ENCODE measurements around the gene LIPA. TPM values are rescaled to one million over a fixed set of nuclear protein-coding genes. Genes with fewer than 3 reads are reported as not detected.

LIPA gene
- total and polyA plus RNA-seq, 2 of the 4 experiments (the other 2 are of a cell fraction) = 23.1 to 31.9 TPM

DNA sequence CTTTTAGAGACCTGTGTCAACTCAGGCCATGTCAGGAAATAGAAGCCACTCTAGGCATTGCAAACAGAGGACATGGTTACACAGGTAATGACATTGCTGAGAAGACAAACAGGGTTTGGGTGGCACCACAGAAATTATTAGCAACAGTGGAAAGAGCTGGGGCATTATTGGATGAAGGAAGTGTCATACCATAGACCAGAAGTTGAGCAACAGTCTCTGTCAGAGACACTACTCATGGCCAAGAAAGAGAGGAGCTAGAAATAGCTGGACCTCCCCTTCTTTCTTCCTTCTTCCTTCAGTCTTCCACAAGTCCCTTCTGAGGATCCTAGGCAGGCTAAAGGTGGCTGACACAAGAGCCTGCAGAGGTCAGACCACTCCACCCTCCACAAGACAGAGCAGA, 4.2 kb upstream of the LIPA start:
- CTCF ChIA-PET = interaction anchor here (0.9 kb wide), 1 partner anchor 113 kb away, joined by 3 read pairs; no protein-coding TSS in a partner anchor
- H3K23ac ChIP-seq (ENCODE audit: low read depth, low read length) = no peak overlapping the region
- no peaks in the 10 kb centered on the region for H4K20me1 ChIP-seq (ENCODE audit: insufficient read depth, low read length)
- no peak overlapping the region for H3K4me2 ChIP-seq (ENCODE audit: low read depth, low read length)
- ATAC-seq (ENCODE audit: low read depth) (no peak), DNase-seq (no peak)
- no peak overlapping the region for H2BK15ac ChIP-seq (ENCODE audit: low read depth, low read length)
- no peak overlapping the region for H3K4ac ChIP-seq (ENCODE audit: low read depth, low read length)
- in situ Hi-C loops (cut with MboI; ENCODE audit: low sequenced_read_pairs) (loop anchor here (5.0 kb wide), 1 partner anchor 302 kb away; no protein-coding TSS in a partner anchor), intact Hi-C loops (cut with micrococcal nuclease) (no loop called here), dilution Hi-C loops (cut with HindIII; ENCODE audit: low sequenced_read_pairs, unreplicated experiment) (no loop called here)
- no peak overlapping the region for H3K56ac ChIP-seq (ENCODE audit: extremely low read depth, insufficient read depth, low read length)
- no peak overlapping the region for H2AFZ ChIP-seq (replicated peaks; ENCODE audit: low read length, poor library complexity)
- no peak overlapping the region for H4K5ac ChIP-seq (ENCODE audit: low read depth, low read length)
- TF ChIP-seq SMC3 (IDR thresholded peaks at IDR 0.05; ENCODE audit: low read depth, low read length) (no peak), MAZ (IDR thresholded peaks at IDR 0.05; ENCODE audit: borderline replicate concordance, low read depth, low read length) (no peak), MAFK (IDR thresholded peaks at IDR 0.05; ENCODE audit: low read depth, low read length) (no peak), FOS (IDR thresholded peaks at IDR 0.05; ENCODE audit: low read depth, low read length) (no peak), BHLHE40 (IDR thresholded peaks at IDR 0.05; ENCODE audit: low read depth, low read length) (no peak), MXI1 (IDR thresholded peaks at IDR 0.05; ENCODE audit: borderline replicate concordance, low read depth, low read length) (no peak), RCOR1 (IDR thresholded peaks at IDR 0.05; ENCODE audit: insufficient replicate concordance, low read length) (no peak), CEBPB (IDR thresholded peaks at IDR 0.05; ENCODE audit: low read depth, low read length) (no peak), RAD21 (IDR thresholded peaks at IDR 0.05; ENCODE audit: low read length) (no peak), RFX5 (IDR thresholded peaks at IDR 0.05; ENCODE audit: low read depth, low read length) (no peak)
- TF ChIP-seq, protein P1, sequence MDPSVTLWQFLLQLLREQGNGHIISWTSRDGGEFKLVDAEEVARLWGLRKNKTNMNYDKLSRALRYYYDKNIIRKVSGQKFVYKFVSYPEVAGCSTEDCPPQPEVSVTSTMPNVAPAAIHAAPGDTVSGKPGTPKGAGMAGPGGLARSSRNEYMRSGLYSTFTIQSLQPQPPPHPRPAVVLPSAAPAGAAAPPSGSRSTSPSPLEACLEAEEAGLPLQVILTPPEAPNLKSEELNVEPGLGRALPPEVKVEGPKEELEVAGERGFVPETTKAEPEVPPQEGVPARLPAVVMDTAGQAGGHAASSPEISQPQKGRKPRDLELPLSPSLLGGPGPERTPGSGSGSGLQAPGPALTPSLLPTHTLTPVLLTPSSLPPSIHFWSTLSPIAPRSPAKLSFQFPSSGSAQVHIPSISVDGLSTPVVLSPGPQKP (IDR thresholded peaks at IDR 0.05; ENCODE audit: borderline replicate concordance, low read depth, low read length) = no peak
- TF ChIP-seq, protein P2, sequence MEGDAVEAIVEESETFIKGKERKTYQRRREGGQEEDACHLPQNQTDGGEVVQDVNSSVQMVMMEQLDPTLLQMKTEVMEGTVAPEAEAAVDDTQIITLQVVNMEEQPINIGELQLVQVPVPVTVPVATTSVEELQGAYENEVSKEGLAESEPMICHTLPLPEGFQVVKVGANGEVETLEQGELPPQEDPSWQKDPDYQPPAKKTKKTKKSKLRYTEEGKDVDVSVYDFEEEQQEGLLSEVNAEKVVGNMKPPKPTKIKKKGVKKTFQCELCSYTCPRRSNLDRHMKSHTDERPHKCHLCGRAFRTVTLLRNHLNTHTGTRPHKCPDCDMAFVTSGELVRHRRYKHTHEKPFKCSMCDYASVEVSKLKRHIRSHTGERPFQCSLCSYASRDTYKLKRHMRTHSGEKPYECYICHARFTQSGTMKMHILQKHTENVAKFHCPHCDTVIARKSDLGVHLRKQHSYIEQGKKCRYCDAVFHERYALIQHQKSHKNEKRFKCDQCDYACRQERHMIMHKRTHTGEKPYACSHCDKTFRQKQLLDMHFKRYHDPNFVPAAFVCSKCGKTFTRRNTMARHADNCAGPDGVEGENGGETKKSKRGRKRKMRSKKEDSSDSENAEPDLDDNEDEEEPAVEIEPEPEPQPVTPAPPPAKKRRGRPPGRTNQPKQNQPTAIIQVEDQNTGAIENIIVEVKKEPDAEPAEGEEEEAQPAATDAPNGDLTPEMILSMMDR (conservative IDR thresholded peaks at IDR 0.05; ENCODE audit: low read depth, low read length) = no peak
- TF ChIP-seq, protein P3, sequence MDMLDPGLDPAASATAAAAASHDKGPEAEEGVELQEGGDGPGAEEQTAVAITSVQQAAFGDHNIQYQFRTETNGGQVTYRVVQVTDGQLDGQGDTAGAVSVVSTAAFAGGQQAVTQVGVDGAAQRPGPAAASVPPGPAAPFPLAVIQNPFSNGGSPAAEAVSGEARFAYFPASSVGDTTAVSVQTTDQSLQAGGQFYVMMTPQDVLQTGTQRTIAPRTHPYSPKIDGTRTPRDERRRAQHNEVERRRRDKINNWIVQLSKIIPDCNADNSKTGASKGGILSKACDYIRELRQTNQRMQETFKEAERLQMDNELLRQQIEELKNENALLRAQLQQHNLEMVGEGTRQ (IDR thresholded peaks at IDR 0.05; ENCODE audit: low read depth, low read length) = no peak
- no peak overlapping the region for H3K4me3 ChIP-seq (ENCODE audit: insufficient read depth, low read depth, low read length)
- no peak overlapping the region for H2BK5ac ChIP-seq (ENCODE audit: low read depth, low read length, poor library complexity, severe bottlenecking)
- H2AK9ac ChIP-seq (replicated peaks; ENCODE audit: low read depth, low read length, poor library complexity) = no peak overlapping the region
- H3K14ac ChIP-seq (replicated peaks; ENCODE audit: low read depth, low read length) = no peak overlapping the region
- H3K79me1 ChIP-seq (ENCODE audit: low read depth in 1 of 2, low read length in 2 of 2) = peaks cover 3 to 5% of the 10 kb centered on the region in 2 experiments; a peak in 2 of 4 replicates
- H3K9me3 ChIP-seq (ENCODE audit: control insufficient read depth, insufficient read depth, low read length) = peaks cover 3% of the 10 kb centered on the region; the same call in 1 of the 2 replicates
- H3K4me1 ChIP-seq (ENCODE audit: control insufficient read depth, insufficient read depth, low read length) = peaks cover 3% of the 10 kb centered on the region
- no peak overlapping the region for H2BK20ac ChIP-seq (ENCODE audit: low read depth, low read length)
- POLR2A ChIA-PET (ENCODE audit: unreplicated experiment) = no interaction called here
- H3K36me3 ChIP-seq (ENCODE audit: control insufficient read depth, insufficient read depth, low read length) = no peaks in the 10 kb centered on the region
- no peak overlapping the region for H4K91ac ChIP-seq (ENCODE audit: insufficient read depth, low read depth, low read length)
- peaks cover 2% of the 10 kb centered on the region; the same call in 1 of the 2 replicates for H3K27me3 ChIP-seq (ENCODE audit: control insufficient read depth, insufficient read depth, low read length)
- H3K9ac ChIP-seq (ENCODE audit: low read depth, low read length) = no peak overlapping the region
- H3K27ac ChIP-seq (ENCODE audit: insufficient read depth, low read length) = no peak overlapping the region
- no peak overlapping the region for H4K8ac ChIP-seq (ENCODE audit: low read depth in 2 of 2, low read length in 2 of 2)
- no peak overlapping the region for H2AK5ac ChIP-seq (ENCODE audit: low read depth, low read length)
- no peak overlapping the region for H2BK120ac ChIP-seq (ENCODE audit: low read depth, low read length)
- H3K9me1 ChIP-seq (ENCODE audit: insufficient read depth, low read length) = no peaks in the 10 kb centered on the region
- no peak overlapping the region for H3K18ac ChIP-seq (ENCODE audit: low read depth, low read length)
- no TSS peak for BruUV-seq (replicated peaks)

Data from IMR-90 (cell line).